Left hindlimb (tissue), 1 donor: Measurements from ENCODE around the gene WDFY2.
A peak's percentile ranks its signal among the peaks of the same experiment; 100 is the strongest.

Experiments used
- DNase-seq: peaks from one replicate; pipeline ENCODE4 v3.0.0-alpha.2; 2018

WDFY2 gene

DNA sequence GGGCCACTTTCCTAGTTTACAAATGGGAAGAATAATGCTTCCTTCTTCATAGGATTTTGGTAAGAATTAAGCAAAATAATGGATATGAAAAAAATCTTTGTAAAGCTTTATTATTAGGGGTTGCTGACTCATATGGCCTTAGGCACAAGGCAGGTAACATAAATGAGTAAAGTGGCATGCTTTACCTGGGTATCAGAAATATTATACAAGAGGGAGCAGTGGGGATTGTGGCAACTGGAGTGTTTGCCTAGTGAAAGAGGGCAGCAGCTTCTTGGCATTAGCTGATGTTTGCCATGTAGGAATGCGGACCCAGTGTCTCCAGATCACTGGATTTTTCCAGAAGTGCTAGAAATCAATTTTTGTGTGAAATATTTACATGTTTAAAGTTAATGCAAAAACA, 19.5 kb downstream of the WDFY2 start:
- no peak for DNase-seq

DNA sequence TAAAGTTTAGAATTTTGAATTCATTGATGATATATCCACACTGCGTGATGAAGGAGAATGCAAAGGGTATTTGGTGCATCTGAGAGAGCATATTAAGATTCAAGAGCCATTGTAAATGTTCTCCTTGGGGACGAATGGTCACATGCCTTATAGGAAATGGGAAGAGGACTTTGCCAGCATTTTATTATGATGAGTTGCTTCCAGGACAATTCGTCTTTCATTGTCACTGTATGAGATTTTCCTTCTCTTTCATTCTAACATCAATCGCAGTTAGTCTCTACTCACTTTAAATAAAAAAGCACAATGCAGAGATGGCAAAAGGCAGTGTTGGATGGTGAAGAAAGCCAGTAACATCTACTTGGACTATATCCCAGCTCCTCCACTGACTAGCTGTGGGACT, 21.4 kb downstream of the WDFY2 start:
- no peak for DNase-seq

DNA sequence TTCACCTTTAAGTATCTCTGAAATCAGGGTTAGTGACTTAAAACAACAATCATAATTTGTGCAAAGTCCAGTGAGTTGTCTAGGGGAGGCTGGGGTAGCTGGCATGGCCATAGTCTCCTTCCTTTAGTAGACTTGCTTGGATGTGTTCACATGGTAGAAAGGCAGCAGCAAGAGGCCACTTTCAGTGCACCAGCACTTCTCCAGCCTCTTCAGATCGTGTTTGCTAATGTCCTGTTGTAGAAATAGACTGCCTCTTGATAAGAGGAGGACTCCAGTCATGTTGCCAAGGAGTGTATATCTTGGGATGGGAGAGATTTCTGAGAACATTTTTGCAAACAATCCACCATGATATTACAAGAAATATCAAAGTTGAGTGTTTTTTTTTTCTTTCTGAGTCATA, 22.9 kb downstream of the WDFY2 start:
- no peak for DNase-seq

DNA sequence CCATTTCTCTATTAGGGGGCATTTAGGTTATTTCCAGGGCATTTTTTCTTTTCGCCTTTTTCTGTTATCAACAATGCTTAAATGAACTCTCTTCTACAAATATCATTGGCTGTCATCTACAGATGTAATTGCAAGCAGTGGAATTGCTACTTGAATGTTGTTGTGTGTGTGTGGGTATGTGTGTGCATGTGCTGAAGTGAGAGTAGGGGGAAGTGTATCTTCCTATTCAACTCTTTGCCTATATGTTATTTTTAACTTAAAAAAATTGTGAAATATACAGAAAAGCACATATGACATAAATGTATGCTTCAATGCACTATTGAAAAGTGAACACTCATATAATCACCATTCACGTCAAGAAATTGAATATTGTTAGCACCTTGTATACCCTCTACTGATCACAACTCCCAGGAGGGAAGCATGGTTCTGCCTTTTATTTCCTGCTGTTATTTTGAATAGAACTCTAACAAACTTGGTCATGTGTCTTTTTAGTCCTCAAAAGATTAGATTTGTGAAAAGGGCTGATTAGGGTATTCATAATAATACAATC, 24.7 kb downstream of the WDFY2 start:
- DNase-seq = no peak

DNA sequence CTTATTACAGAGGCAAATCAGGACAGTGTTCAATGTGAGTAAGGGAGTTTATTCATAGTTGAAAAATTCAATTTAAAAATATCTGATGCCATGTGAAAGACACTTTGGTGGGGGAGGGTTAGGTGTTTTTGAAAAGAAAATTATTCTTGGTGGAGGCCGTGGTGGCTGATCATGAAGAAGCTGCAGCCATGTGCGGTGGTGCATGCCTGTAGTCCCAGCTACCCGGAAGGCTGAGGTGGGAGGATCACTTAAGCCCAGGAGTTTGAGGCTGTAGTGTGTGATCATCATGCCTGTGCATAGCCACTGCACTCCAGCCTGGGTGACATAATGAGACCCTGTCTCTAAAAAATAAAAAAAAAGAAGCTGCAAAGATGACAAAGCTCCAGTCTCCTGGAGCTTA, 28.6 kb downstream of the WDFY2 start:
- no peak for DNase-seq

DNA sequence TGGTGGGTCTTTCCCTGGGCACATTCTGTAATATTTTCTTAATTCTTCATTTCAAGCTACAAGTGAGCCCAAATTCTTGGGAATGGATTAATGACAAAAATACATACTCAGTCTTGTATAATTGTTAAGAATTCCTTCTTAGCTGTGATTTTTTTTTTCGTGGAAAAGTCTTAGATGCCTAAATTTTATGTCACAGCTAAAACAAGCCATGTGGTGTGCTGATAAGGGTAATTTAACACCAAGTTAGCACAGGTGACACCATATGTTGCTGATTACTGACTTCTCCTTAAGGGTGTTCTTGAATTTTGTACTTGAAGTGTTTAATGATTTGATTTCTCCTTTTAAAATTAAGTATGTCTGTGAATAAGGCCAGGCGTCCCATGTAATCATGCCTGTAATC, 29.3 kb downstream of the WDFY2 start:
- no peak for DNase-seq

DNA sequence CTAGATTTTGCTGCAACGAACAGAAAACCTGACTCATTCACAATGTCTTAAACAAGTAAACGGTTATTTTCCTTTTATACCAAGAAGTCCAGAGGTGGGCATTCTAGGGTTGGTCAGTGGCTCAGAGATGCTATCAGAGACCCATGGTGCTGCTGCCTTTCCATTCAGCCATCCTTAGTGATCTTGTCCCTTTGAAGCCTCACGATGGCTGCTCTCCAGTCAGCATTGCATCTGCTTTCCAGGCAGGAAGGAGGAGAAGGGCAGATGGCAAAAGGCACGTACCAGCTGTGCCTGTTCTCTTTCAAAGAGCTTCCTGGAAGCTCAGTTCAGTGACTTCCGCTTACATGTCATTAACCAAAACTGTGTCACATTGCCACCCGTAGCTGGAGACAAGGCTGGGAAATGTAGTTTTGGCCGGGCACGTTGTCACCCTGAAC, 30.1 kb downstream of the WDFY2 start:
- DNase-seq = peak; percentile 69

DNA sequence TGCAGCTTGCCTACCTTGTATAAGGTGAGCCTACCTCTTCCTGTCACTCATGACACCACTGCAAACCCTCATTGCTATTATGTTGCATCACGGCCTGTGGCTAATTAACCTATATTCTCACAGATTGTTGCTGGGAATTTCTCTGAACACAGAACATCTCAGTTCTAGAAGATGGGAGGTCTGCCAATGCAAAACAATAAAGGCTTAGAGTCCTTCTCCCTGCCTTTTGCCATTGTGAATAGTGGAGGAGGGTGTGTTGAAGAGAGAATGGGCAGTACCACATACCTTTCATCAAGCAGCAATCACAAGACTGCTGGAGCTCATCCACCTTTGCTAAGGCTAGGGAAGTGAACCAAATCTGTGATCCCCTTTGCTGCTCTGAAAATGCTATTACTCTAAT, 34.4 kb downstream of the WDFY2 start:
- DNase-seq = no peak

DNA sequence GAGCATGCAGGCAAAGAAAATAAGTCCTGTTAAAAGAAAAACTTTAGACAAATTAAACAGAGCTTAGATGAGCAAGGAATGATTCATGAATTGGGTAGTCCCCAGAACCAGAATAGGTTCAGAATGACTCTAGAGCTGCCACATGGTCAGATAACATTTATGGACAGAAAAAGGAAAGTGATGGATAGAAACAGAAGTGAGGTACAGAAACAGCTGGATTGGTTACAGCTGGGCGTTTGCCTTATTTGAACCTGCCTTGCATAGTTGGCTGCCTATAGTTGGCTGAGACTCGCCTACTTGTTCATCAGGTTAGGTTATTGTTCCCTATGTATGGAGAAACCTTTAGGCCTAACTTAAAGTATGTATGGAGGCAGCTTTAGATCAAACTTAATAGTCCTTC, 35.4 kb downstream of the WDFY2 start:
- DNase-seq = no peak

DNA sequence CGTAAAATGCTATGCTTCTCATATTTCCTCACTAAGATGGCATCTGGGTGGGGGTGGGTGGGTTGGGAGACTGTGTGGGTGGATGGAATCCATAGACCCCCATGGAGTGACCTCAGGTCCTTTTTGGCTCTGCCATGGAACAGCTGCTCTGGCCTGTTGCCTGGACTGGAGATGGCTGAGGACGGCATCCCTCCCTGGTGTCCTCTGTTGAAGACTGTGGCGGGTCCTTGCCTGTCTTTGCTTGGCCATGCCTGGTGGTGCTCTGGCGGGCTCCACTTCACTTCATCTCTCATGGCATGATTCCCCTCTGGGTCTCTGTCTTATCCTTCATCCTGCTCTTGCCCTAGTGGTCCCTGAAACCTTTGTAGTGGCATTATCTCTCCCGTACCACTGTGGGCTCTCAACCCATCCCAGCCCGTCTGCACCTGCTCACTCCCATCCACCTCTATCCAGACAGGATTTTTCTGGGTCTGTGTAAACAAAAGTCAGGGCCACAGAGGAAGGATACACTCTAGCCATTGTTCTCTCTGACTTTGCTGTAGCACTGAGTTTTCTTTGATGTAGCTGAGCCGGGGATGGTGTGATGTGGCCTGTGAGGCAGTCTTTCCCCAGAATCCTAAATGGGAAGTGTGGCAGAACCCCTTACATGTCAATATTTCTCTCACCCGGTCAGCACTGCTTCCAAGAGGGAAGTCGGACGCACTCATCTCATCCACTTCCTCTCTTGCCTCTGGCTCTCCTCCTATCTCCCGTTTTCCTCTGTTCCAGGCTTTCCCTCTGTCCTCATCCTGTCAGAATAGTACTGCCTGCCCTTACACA, 36.1 kb downstream of the WDFY2 start:
- no peak for DNase-seq

DNA sequence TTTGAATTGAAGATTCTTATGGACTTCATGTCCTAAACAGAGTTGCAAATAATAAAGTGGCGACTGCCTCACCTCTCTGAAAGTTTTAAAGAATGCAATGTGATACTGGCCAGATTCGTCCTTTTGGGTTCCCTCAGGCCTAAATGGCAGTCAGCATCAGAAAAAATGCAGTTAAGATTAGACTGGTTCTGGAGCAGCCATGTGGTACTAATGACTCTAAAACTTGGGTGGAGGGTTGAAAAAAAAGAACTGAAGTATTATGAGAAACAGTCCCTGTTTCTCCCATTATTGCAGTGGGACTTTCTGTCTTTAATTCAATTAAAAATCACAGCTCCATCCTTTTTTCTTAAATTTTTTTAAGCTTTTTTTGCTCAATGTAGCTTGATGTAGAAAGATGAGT, 37.3 kb downstream of the WDFY2 start:
- DNase-seq = no peak

DNA sequence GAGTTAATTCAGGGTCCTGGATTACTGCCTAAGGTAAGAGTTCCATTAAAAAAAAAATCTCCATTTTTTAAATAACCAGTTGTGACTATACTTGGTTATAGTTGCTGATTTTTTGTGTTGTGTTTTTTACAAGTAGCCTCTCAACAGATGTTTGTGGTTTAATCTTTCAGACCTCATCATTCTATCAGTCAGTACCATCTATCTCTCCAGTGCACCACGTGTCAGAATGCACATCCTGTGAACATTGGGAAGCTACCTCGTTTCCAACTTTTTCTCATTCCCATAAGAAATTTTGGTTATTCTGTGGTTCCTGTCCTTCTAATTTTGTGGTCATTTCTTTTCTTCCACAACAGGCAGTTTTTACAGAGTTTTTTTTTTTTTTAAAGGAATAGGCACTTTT, 39.2 kb downstream of the WDFY2 start:
- DNase-seq = no peak

DNA sequence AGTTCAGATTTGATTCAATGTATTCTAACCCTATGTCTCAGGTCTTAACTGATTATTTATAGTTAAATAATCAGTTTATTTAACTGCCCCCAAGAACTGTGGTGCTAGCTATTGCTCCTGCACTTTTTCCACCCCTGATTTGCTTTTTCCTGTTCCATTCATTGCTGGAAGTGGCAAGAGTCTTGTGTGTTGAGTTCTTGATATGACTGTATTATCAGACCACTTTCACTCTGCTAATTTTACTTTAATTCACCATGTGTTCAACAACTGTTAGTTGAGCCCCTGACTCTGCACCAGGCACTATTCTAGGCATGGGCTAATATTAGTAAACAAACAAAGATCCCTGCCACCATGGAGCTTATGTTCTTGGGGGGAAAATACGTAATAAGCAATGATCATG, 39.9 kb downstream of the WDFY2 start:
- no peak for DNase-seq

DNA sequence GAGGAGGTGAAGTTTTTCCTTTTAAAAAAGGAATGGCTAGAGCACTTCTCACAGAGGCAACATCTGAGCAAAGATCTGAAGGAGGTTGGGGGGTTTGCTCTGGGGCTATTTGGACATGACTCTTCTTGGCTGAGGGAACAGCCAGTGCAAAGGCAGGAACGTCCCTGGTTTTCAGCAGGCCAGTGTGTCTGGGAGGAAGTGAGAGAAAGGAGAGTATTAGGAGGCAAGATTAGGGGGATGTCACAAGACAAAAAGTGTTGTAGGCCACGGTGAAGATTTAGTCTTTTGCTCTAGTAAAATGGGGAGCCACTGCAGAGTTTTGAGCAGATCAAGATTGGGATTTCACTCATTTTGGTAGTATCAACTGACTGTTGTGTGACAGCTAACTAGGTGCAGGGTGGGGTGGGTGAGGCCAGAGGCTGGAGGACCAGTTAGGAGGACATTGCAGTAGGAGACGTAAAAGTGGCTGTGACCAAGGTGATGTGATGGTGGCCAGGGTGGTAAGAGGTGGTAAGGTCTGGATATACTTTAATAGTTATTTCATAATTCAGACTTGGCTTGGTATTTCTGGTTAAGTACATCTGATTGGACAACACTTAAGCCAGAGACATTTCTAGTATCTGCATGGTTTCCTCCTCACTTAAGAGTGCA, 40.6 kb downstream of the WDFY2 start:
- no peak for DNase-seq

DNA sequence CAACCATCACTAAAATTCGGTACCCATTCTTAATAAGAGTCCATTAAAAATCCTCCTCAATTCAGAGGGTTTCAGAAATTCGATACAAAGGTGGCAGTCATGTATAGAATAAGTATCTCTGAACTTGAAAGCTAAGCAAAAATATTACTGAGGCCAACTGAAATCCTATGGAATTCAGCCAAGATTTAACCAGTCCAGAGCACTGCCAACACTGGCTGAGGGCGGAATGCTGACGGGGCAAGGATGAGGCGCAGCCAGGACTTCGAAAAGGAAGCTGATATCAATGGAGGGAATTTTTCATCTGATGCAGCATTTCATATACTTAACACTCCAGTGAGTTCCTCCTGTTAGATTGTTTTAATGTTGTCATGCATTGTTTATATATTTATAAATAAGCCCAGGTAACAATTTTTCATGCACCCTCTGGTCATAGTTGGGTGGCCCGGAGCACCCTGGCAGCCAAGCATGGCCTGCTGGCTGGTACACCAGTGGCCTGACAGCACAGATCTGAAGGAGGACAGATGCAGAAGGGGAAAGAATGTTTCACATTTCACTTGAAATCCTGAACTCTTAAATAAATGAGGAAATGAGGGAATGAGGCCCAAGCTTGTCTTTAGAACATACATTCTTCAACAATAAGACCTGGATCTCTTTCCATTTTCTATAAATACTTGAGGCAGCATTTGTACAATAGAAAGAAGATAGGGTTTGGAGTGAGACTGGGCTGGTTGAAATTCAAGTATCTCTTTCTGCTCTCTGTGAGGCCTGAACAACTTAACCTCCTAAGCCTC, 41.5 kb downstream of the WDFY2 start:
- no peak for DNase-seq

DNA sequence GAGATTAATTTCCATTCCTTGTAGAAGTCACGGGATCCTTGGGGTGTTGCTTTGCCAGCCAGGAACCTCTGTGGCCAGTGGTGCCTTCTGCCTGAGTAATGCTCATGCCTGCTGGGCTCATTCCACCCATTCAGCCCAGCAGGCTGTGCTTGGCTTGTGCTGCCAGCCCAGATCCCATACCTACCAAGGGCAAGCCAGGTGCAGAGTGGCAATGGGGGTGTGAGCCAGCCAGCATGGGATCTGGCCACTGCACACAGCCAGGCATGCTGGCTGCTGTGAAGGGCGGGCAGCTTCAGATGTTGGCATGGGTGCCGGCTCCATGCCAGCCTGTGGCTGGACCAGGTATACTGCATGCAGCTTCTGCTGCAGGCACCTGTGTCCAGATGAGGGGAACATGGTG, 42.5 kb downstream of the WDFY2 start:
- DNase-seq = no peak

DNA sequence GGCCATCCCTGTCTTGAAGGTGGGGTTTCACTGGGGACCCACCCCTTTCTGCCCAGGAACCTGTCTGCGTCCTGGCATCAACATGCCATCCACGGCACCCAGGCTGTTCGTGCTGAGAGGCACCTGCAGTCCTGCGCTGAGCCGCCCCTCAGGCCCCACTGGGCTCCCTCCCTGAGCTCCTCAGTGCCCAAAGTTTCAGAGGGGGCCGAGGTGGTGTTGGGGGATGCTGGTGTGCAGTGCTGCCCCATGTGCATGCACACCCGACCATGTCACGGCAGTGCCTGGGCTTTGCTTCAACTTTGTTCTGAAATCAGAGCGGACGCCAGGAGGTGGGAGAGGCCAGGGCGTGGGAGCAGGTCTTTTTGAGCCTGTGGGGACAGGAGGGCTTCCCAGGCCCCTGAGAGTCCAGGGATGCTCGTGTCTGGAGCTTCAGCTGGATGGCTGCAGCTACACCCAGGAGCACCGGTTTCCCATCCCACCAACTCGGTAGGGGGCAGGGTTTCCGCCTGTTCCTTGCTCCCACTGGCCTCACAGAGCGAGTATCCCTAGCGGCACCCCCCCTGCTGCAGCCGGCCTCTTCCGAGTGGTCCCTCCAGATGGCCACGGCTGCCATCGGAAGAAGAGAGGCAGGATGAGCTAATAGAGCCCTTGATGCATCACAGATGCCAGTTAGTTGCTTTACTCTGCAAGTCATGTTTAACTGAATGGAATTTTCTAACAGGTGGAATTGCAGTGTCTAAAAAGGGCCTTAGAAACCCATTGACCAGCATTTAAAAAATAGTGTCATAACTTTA, 44.0 kb downstream of the WDFY2 start:
- DNase-seq = no peak

DNA sequence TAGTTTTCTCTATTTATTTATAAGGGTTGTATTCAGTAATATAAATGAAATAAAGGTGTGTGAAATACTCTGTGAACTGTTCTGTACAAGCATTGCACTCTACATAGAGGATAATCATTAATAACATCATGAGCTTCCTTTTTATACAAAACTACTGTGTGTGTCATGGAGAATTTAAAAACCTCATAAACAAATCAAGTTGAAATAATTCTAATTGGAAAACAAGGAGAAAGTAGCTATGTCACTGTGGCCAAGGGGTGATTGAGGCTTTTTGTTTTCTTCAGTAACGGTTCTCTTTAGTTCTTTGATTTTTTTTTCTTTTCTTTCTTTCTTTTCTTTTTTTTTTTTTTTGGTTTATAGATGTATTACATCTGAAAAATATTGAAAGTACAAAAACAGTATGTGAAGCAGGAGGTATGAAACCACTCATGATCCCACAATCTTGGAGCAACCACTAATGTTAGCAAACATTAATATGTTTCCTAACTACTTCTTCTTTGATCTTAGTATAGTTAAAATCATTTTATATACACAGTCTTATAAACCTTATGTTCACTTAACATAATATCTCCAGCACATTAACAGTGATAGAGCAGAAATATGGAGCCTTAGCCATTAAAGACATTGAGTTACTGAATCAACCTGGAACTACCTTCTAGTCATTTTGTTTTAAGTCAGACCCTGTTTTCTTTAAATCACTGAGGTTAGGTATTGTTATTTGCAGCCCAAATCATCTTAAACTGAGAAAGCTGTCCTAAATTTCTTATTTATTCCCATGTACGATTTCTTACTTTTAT, 45.4 kb downstream of the WDFY2 start:
- no peak for DNase-seq

DNA sequence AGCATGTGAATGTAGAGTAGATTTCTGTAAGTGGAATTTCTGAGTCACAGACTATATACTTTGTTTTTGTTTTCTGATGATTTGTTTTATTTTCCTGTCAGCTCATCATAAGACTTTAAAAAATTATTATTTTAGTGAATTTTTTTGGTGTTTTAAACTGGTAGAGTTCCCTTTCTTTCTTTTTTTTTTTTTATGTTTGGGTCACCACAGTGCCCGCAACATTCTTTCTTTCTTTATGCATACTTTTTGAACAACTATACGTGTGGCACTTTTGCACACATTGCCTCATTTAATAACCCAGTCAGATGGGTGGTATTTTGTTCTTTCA, 46.0 kb downstream of the WDFY2 start:
- no peak for DNase-seq

DNA sequence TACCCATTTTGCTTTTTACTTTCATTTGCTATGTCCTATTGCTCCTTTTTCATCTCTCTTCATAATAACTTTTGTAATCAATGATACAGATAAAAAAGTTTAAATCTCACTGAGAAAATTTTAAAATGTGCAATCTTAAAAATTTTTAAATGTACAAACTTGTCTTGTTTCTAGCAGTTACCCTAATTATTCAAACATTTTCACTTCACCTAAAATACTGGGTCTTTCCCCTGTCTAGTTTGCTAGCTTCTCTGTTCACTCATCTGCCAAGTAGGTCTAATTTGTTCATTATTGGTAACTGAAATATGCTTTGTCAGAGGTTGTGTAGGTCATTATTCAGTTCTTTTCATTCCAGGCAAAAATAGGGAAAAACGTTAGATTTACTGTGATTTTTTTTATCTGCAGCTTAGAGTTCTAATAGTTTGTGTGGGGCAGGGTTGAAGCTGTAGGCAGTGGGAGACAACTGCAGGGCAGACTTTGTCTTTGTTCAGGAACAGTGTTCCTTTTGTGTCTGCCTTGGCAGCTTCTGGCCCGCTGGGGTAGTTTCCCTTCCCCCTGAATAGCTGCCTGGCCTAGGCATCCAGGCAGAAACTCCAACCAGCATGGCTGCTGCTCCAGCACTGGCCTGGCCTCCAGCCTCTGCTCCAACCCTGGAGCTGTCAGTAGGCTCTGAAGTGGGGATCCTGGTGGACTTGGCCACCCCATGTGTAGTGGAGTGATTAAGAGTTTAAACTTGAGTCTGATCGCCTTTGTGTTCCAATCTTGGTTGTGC, 48.5 kb downstream of the WDFY2 start:
- no peak for DNase-seq
